Measurements from ENCODE around the gene GLIS1. TPM values are rescaled to one million over a fixed set of nuclear protein-coding genes. Genes with fewer than 3 reads are reported as not detected.

GLIS1 gene
- total and polyA plus RNA-seq, 2 of the 8 experiments (the other 6 are each of a cell fraction or from before 2014, with no cell fraction given) = 0.15 to 0.22 TPM

GRCh38 chr1:53704304-53704703 lies 34.7 kb downstream of the GLIS1 start:
- no peak overlapping the region for H3K9ac ChIP-seq (replicated peaks in 1 of 4; ENCODE audit: extremely low read depth in 1 of 4, low read depth in 3 of 4, low read length in 3 of 4)
- H3K14ac ChIP-seq (ENCODE audit: insufficient read length) = no peak overlapping the region
- 0 out of 8 replicates have a peak overlapping the region, but pooled peaks of 1 of the 4 experiments have one; percentile 26 for H3K4me3 ChIP-seq (ENCODE audit: extremely low read depth in 1 of 4, insufficient read depth in 2 of 4, low read depth in 3 of 4, low read length in 4 of 4)
- H3K27ac ChIP-seq (ENCODE audit: low read depth, low read length) = peak overlapping the region; percentile 31; the same call in 1 of the 2 replicates
- TF ChIP-seq TEAD4 (IDR thresholded peaks at IDR 0.05; ENCODE audit: low read depth, low read length) = no peak
- TF ChIP-seq SIX5 (IDR thresholded peaks at IDR 0.05; ENCODE audit: low read depth, low read length) = no peak
- TF ChIP-seq ASH2L (IDR thresholded peaks at IDR 0.05; ENCODE audit: low read length) = no peak
- no peak for TF ChIP-seq GABPA (IDR thresholded peaks at IDR 0.05; ENCODE audit: borderline replicate concordance, insufficient read depth, low read length)
- TF ChIP-seq JUND (IDR thresholded peaks at IDR 0.05; ENCODE audit: low read length) = no peak
- TF ChIP-seq POU5F1 (IDR thresholded peaks at IDR 0.05; ENCODE audit: low read depth, low read length) = no peak
- no peaks in the 10 kb centered on the region for H3K9me3 ChIP-seq (ENCODE audit: insufficient read depth in 2 of 2, low read depth in 1 of 2, low read length in 1 of 2)
- no peaks in the 10 kb centered on the region for H3K27me3 ChIP-seq (replicated peaks in 1 of 4; ENCODE audit: control insufficient read depth in 3 of 4, extremely low read depth in 1 of 4, insufficient read depth in 3 of 4, low read length in 3 of 4)
- H2BK20ac ChIP-seq (ENCODE audit: low read length) = peak overlapping the region; percentile 91
- DNase-seq (ENCODE audit: low read depth in 1 of 2, low spot score in 2 of 2) = no peak
- peak overlapping the region; percentile 89; the same call in 1 of the 2 replicates for H2BK12ac ChIP-seq (ENCODE audit: low read depth, low read length)
- no peak for FAIRE-seq
- no peak overlapping the region; the same call in 1 of the 2 replicates for H2AFZ ChIP-seq (ENCODE audit: low read length)
- no peak overlapping the region for H3K23ac ChIP-seq (ENCODE audit: insufficient read length)
- peak overlapping the region; percentile 47 for H3K4ac ChIP-seq (replicated peaks; ENCODE audit: insufficient read length, low read depth, low read length)
- H2BK5ac ChIP-seq (ENCODE audit: low read depth, low read length) = peak overlapping the region; percentile 14; the same call in 1 of the 2 replicates
- H3K23me2 ChIP-seq (ENCODE audit: low read depth, low read length) = no peaks in the 10 kb centered on the region; the same call in 1 of the 2 replicates
- peak overlapping the region; percentile 24 to 86; a peak in 3 of 4 replicates for H3K4me2 ChIP-seq (ENCODE audit: insufficient read depth in 1 of 2, low read depth in 2 of 2, low read length in 2 of 2)
- WGBS, 2 experiments (ENCODE audit: extremely low coverage in 1 of 2, insufficient coverage in 1 of 2, insufficient read length in 1 of 2, insufficient replicate concordance in 2 of 2, low coverage in 1 of 2, low lambda C conversion rate in 2 of 2, missing lambda C conversion rate in 1 of 2) = 43% methylated on average over 2 of the region's 5 CpGs; no CpG with 5 or more reads in 1 of the 2 experiments
- peak overlapping the region; percentile 5 for H4K5ac ChIP-seq (ENCODE audit: insufficient read length, low read depth, low read length)
- peak overlapping the region; percentile 49 for H3K18ac ChIP-seq (ENCODE audit: extremely low read depth, low read length)
- POLR2A ChIA-PET (ENCODE audit: partially characterized antibody) = no interaction called here
- H4K20me1 ChIP-seq (replicated peaks in 1 of 2; ENCODE audit: control insufficient read depth in 1 of 2, insufficient read depth in 2 of 2, low read length in 2 of 2) = no peaks in the 10 kb centered on the region
- H2BK15ac ChIP-seq (ENCODE audit: low read length) = 0 out of 2 replicates have a peak overlapping the region, but pooled peaks have one; percentile 55
- H3K36me3 ChIP-seq (ENCODE audit: control insufficient read depth in 2 of 4, insufficient read depth in 4 of 4, low read length in 3 of 4) = no peaks in the 10 kb centered on the region
- peak overlapping the region; percentile 2; the same call in 1 of the 2 replicates for H2AK5ac ChIP-seq (ENCODE audit: low read depth, low read length)
- H3K79me2 ChIP-seq (ENCODE audit: control insufficient read depth in 1 of 2, insufficient read depth in 2 of 2, low read length in 2 of 2) = no peaks in the 10 kb centered on the region
- H4K91ac ChIP-seq (replicated peaks; ENCODE audit: insufficient read length, low read length) = peak overlapping the region; percentile 13
- H3K79me1 ChIP-seq (ENCODE audit: low read depth, low read length) = no peaks in the 10 kb centered on the region
- peaks cover 21 to 34% (median 29%) of the 10 kb centered on the region in 4 experiments for H3K4me1 ChIP-seq (replicated peaks in 1 of 4; ENCODE audit: control insufficient read depth in 3 of 4, insufficient read depth in 4 of 4, low read length in 3 of 4)
- CTCF ChIA-PET (ENCODE audit: partially characterized antibody) = interaction anchor here (1.0 to 4.8 kb wide), 8 partner anchors 9 to 87 kb away, joined by 3 to 28 read pairs (median 6); no protein-coding TSS in a partner anchor
- H3K56ac ChIP-seq (replicated peaks; ENCODE audit: insufficient read length, low read depth, low read length) = no peak overlapping the region
- H2BK120ac ChIP-seq (replicated peaks; ENCODE audit: low read depth, low read length) = peak overlapping the region; percentile 83
- H4K8ac ChIP-seq (ENCODE audit: extremely low read depth, insufficient read depth, low read length) = no peak overlapping the region

Data from H1 (cell line).